H1 (cell line): Measurements from ENCODE around the gene CPED1. TPM values are rescaled to one million over a fixed set of nuclear protein-coding genes. Genes with fewer than 3 reads are reported as not detected.

Experiments
- CTCF ChIA-PET: fragments of 300-600 bp; sonication (Branson Sonifier 250); formaldehyde crosslinking; loops from one replicate; lab custom pipeline; 2021; ENCODE audit not compliant: partially characterized antibody; lab: Charles Lee
- POLR2A ChIA-PET: fragments of 300-600 bp; sonication (Branson Sonifier 250); formaldehyde crosslinking; loops from one replicate; lab custom pipeline; 2021; ENCODE audit warnings: inconsistent platforms; ENCODE audit not compliant: partially characterized antibody; lab: Charles Lee
- DNase-seq, 2 experiments: peaks; one replicate each; pipeline versions ENCODE4 v3.0.0 to v3.0.0-alpha.2; 2010 to 2022; ENCODE audit warnings: low spot score in 2 of 2, low read depth in 1 of 2, mixed read lengths in 1 of 2
- FAIRE-seq: peaks from 2 replicates; lab custom pipeline; 2011; peaks lifted over from hg19 to GRCh38; lab: Jason Lieb, UNC
- H2AFZ ChIP-seq: 2 replicates; pipeline ENCODE4 v1.8.1; 2012; ENCODE audit warnings: low read length, inconsistent platforms
- H2AK5ac ChIP-seq: 2 replicates; pipeline ENCODE4 v1.6.1; 2013; ENCODE audit warnings: low read depth, low read length
- H2BK120ac ChIP-seq: replicated peaks from 2 replicates; pipeline ENCODE3; 2013; ENCODE audit warnings: low read depth, low read length, inconsistent platforms
- H2BK12ac ChIP-seq: 2 replicates; pipeline ENCODE4 v1.6.1; 2013; ENCODE audit warnings: low read depth, low read length
- H2BK15ac ChIP-seq: 2 replicates; pipeline ENCODE4 v1.6.1; 2013; ENCODE audit warnings: low read length
- H2BK20ac ChIP-seq: 2 replicates; pipeline ENCODE4 v1.6.1; 2013; ENCODE audit warnings: low read length
- H2BK5ac ChIP-seq: 2 replicates; pipeline ENCODE4 v1.6.1; 2013; ENCODE audit warnings: low read depth, low read length
- H3K14ac ChIP-seq: 2 replicates; pipeline ENCODE4 v1.6.1; 2013; ENCODE audit warnings: inconsistent platforms; ENCODE audit not compliant: insufficient read length
- H3K18ac ChIP-seq: 2 replicates; pipeline ENCODE4 v1.6.1; 2013; ENCODE audit warnings: low read length; ENCODE audit errors: extremely low read depth
- H3K23ac ChIP-seq: 2 replicates; pipeline ENCODE4 v1.6.1; 2013; ENCODE audit warnings: inconsistent platforms; ENCODE audit not compliant: insufficient read length
- H3K23me2 ChIP-seq: 2 replicates; pipeline ENCODE4 v1.6.1; 2013; ENCODE audit warnings: low read depth, low read length
- H3K27ac ChIP-seq: 2 replicates; pipeline ENCODE4 v1.6.1; 2011; ENCODE audit warnings: low read depth, low read length, inconsistent platforms
- H3K27me3 ChIP-seq, 4 experiments: replicated peaks in 1 of 4; 1 replicate in 1 of 4; 2 replicates in 3 of 4; pipeline versions ENCODE4 v1.6.1 to v1.8.1; 2011 to 2013; ENCODE audit warnings: low read length in 3 of 4, mild to moderate bottlenecking in 3 of 4, inconsistent platforms in 2 of 4, mixed read lengths in 2 of 4, moderate library complexity in 1 of 4; ENCODE audit not compliant: control insufficient read depth in 3 of 4, insufficient read depth in 3 of 4; ENCODE audit errors: extremely low read depth in 1 of 4
- H3K36me3 ChIP-seq, 4 experiments: 2 replicates each; pipeline versions ENCODE4 v1.6.1 to v1.8.1; 2011 to 2013; ENCODE audit warnings: mild to moderate bottlenecking in 4 of 4, low read length in 3 of 4, moderate library complexity in 2 of 4, control low read depth in 1 of 4, inconsistent platforms in 1 of 4; ENCODE audit not compliant: insufficient read depth in 4 of 4, control insufficient read depth in 2 of 4
- H3K4ac ChIP-seq: replicated peaks from 2 replicates; pipeline ENCODE3; 2013; ENCODE audit warnings: low read length, low read depth, mixed read lengths, inconsistent platforms; ENCODE audit not compliant: insufficient read length
- H3K4me1 ChIP-seq, 4 experiments: replicated peaks in 1 of 4; 1 replicate in 1 of 4; 2 replicates in 3 of 4; pipeline versions ENCODE4 v1.6.1 to v1.8.1; 2011 to 2013; ENCODE audit warnings: low read length in 3 of 4, inconsistent platforms in 2 of 4, mixed read lengths in 1 of 4; ENCODE audit not compliant: insufficient read depth in 4 of 4, control insufficient read depth in 3 of 4
- H3K4me2 ChIP-seq, 2 experiments: 2 replicates each; pipeline versions ENCODE4 v1.6.1 to v1.8.1; 2011 to 2013; ENCODE audit warnings: low read depth in 2 of 2, low read length in 2 of 2, control low read depth in 1 of 2, inconsistent platforms in 1 of 2, mild to moderate bottlenecking in 1 of 2; ENCODE audit not compliant: insufficient read depth in 1 of 2
- H3K4me3 ChIP-seq, 4 experiments: fragments of 200-600, 300-600 bp in 1 of 4; sonication (generic), shearing (Covaris generic), sonication (Bioruptor Twin) in 1 of 4; 2 replicates each; pipeline versions ENCODE4 v1.5.1 to v1.8.1; 2011 to 2016; ENCODE audit warnings: low read length in 4 of 4, low read depth in 3 of 4, control low read depth in 2 of 4, inconsistent platforms in 2 of 4, mild to moderate bottlenecking in 2 of 4, mixed read lengths in 1 of 4, moderate library complexity in 1 of 4; ENCODE audit not compliant: insufficient read depth in 2 of 4; ENCODE audit errors: extremely low read depth in 1 of 4
- H3K56ac ChIP-seq: replicated peaks from 2 replicates; pipeline ENCODE3; 2013; ENCODE audit warnings: low read depth, mild to moderate bottlenecking, mixed read lengths, low read length, inconsistent platforms; ENCODE audit not compliant: insufficient read length
- H3K79me1 ChIP-seq: 2 replicates; pipeline ENCODE4 v1.6.1; 2013; ENCODE audit warnings: low read depth, low read length, control low read depth
- H3K79me2 ChIP-seq, 2 experiments: 2 replicates each; pipeline versions ENCODE4 v1.6.1 to v1.8.1; 2012 to 2013; ENCODE audit warnings: low read length in 2 of 2, mild to moderate bottlenecking in 2 of 2, inconsistent platforms in 1 of 2; ENCODE audit not compliant: insufficient read depth in 2 of 2, control insufficient read depth in 1 of 2
- H3K9ac ChIP-seq, 4 experiments: replicated peaks in 1 of 4; 1 replicate in 1 of 4; 2 replicates in 3 of 4; pipeline versions ENCODE4 v1.6.1 to v1.8.1; 2011 to 2013; ENCODE audit warnings: low read depth in 3 of 4, low read length in 3 of 4, control low read depth in 2 of 4, mild to moderate bottlenecking in 2 of 4, moderate library complexity in 2 of 4, inconsistent platforms in 1 of 4; ENCODE audit errors: extremely low read depth in 1 of 4
- H3K9me3 ChIP-seq, 2 experiments: 2 replicates each; pipeline versions ENCODE4 v1.6.1 to v1.8.1; 2012 to 2013; ENCODE audit warnings: mild to moderate bottlenecking in 2 of 2, moderate library complexity in 2 of 2, control low read depth in 1 of 2, inconsistent platforms in 1 of 2, low read depth in 1 of 2, low read length in 1 of 2, mixed read lengths in 1 of 2; ENCODE audit not compliant: insufficient read depth in 2 of 2
- H4K20me1 ChIP-seq, 2 experiments: replicated peaks in 1 of 2; 2 replicates each; pipeline versions ENCODE3 to v1.8.1; 2011 to 2013; ENCODE audit warnings: inconsistent platforms in 2 of 2, low read length in 2 of 2, mild to moderate bottlenecking in 1 of 2; ENCODE audit not compliant: insufficient read depth in 2 of 2, control insufficient read depth in 1 of 2
- H4K5ac ChIP-seq: 2 replicates; pipeline ENCODE4 v1.6.1; 2013; ENCODE audit warnings: low read length, low read depth, mixed read lengths, inconsistent platforms; ENCODE audit not compliant: insufficient read length
- H4K8ac ChIP-seq: 2 replicates; pipeline ENCODE4 v1.8.0; 2013; ENCODE audit warnings: mild to moderate bottlenecking, moderate library complexity, low read length, inconsistent platforms; ENCODE audit not compliant: insufficient read depth; ENCODE audit errors: extremely low read depth
- H4K91ac ChIP-seq: replicated peaks from 2 replicates; pipeline ENCODE3; 2013; ENCODE audit warnings: low read length, mixed read lengths, inconsistent platforms; ENCODE audit not compliant: insufficient read length
- ASH2L ChIP-seq: fragments of 200-600, 300-600 bp; sonication (generic); IDR thresholded peaks from one replicate; pipeline ENCODE4 v1.7.1; 2017; ENCODE audit warnings: low read length
- CTBP2 ChIP-seq: IDR thresholded peaks from 2 replicates; pipeline ENCODE4 v1.7.0; 2011; ENCODE audit warnings: borderline replicate concordance, mild to moderate bottlenecking, moderate library complexity, mixed read lengths, low read length; ENCODE audit not compliant: insufficient read depth, insufficient read length
- EP300 ChIP-seq, 2 experiments: IDR thresholded peaks; 1 replicate in 1 of 2; 2 replicates in 1 of 2; pipeline ENCODE4 v1.6.1; 2011 to 2012; ENCODE audit warnings: low read depth in 2 of 2, low read length in 2 of 2, mild to moderate bottlenecking in 2 of 2, borderline replicate concordance in 1 of 2, inconsistent platforms in 1 of 2, moderate library complexity in 1 of 2
- JUND ChIP-seq: IDR thresholded peaks from 2 replicates; pipeline ENCODE4 v1.6.1; 2011; ENCODE audit warnings: mild to moderate bottlenecking, improper control_type of control experiment, low read length
- KDM5A ChIP-seq: fragments of 200-600 bp; IDR thresholded peaks from 2 replicates; pipeline ENCODE4 v1.7.1; 2012; ENCODE audit warnings: mild to moderate bottlenecking, low read length, inconsistent platforms, mixed read lengths
- NRF1 ChIP-seq: IDR thresholded peaks from 2 replicates; pipeline ENCODE4 v1.6.1; 2011; ENCODE audit warnings: mild to moderate bottlenecking, low read depth, low read length, improper control_type of control experiment
- RAD21 ChIP-seq, 2 experiments: IDR thresholded peaks in 1 of 2; conservative IDR thresholded peaks in 1 of 2; 2 replicates each; pipeline ENCODE4 v1.6.1; 2011; ENCODE audit warnings: low read depth in 2 of 2, low read length in 2 of 2, improper control_type of control experiment in 1 of 2, inconsistent platforms in 1 of 2, mild to moderate bottlenecking in 1 of 2, moderate library complexity in 1 of 2
- RBBP5 ChIP-seq: IDR thresholded peaks from 2 replicates; pipeline ENCODE4 v1.7.1; 2012; ENCODE audit warnings: low read depth, mild to moderate bottlenecking, inconsistent platforms, low read length, moderate library complexity, borderline replicate concordance
- SIRT6 ChIP-seq: IDR thresholded peaks from one replicate; pipeline ENCODE4 v1.7.1; 2012; ENCODE audit warnings: low read length, inconsistent platforms
- TAF1 ChIP-seq: IDR thresholded peaks from 2 replicates; pipeline ENCODE4 v1.6.1; 2011; ENCODE audit warnings: mild to moderate bottlenecking, low read depth, low read length
- WGBS, 2 experiments: shearing (Covaris generic) in 1 of 2; methylation state at CpG; one replicate each; pipeline versions ENCODE4 v1.1.6 to v1.1.7; 2013 to 2015; ENCODE audit warnings: low lambda C conversion rate in 2 of 2, mixed read lengths in 2 of 2, inconsistent platforms in 1 of 2, low coverage in 1 of 2, missing lambda C conversion rate in 1 of 2; ENCODE audit not compliant: insufficient replicate concordance in 2 of 2, insufficient coverage in 1 of 2, insufficient read length in 1 of 2; ENCODE audit errors: extremely low coverage in 1 of 2, missing lambda C conversion rate in 1 of 2; 5-methylcytosine and 5-hydroxymethylcytosine counted together
- polyA plus RNA-seq, 7 experiments: library from polyadenylated mRNA; depleted of rRNA in 3 of 7; stranded (reverse) in 5 of 7; unstranded in 2 of 7; fragments of >200 nt in 5 of 7; fragments of 200-250 nt in 2 of 7; gene quantifications; 1 replicate in 5 of 7; 2 replicates in 1 of 7; 4 replicates in 1 of 7; pipeline versions ENCODE4 v1.2.1 to v1.2.3, GENCODE V29; 2011 to 2013; ENCODE audit warnings: missing spikeins in 2 of 7, mixed read lengths in 2 of 7
- total RNA-seq: library from RNA; stranded (reverse); fragmentation: NEBNext Ultra II Directional; extraction: Animal tissue kit (Norgen Biotek cat#: 25700); gene quantifications from 2 replicates; pipeline ENCODE4 v1.2.1, GENCODE V29; 2021
- TF ChIP-seq, protein P1 (sequence below): IDR thresholded peaks from 2 replicates; pipeline ENCODE4 v1.6.1; 2011; ENCODE audit warnings: low read depth, mild to moderate bottlenecking, low read length; ENCODE audit not compliant: insufficient read depth
- TF ChIP-seq, protein P2 (sequence below): IDR thresholded peaks from 2 replicates; pipeline ENCODE4 v1.6.1; 2012; ENCODE audit warnings: inconsistent platforms

The CPED1 gene
- total and polyA plus RNA-seq, 2 of the 8 experiments (the other 6 are each of a cell fraction or from before 2014, with no cell fraction given): 0.08 to 0.39 TPM

DNA sequence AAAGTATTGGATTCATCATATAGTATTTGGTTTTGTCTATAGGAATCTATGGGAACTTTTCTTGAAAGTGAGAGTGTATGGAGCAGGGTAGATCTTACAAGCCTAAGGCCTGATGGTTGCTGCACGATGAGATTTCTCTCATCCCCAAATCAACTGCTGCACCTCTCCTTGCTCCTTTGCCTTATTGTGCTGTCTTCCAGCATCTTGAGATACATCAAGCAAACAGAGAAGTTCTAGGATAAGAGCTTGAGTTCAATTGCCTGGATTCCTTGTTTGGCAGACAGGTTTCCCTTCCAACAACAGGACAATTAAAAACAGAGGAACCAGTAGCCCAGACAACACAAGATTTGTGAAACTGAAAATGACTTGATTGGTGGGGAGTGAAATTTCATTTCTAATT lies 56.6 kb downstream of the CPED1 start:
- no peaks in the 10 kb centered on the region for H4K20me1 ChIP-seq
- no peak overlapping the region for H3K18ac ChIP-seq
- no peak overlapping the region for H3K4ac ChIP-seq
- H3K23ac ChIP-seq: no peak overlapping the region
- POLR2A ChIA-PET: no interaction called here
- no peaks in the 10 kb centered on the region for H3K27me3 ChIP-seq
- 92% methylated on average over 1 of the region's 1 CpG; no CpG with 5 or more reads in 1 of the 2 experiments for WGBS, 2 experiments
- no peaks in the 10 kb centered on the region for H3K23me2 ChIP-seq
- FAIRE-seq (no peak), DNase-seq (no peak)
- H4K91ac ChIP-seq: no peak overlapping the region
- CTCF ChIA-PET: no interaction called here
- no peak overlapping the region for H3K4me2 ChIP-seq
- H3K36me3 ChIP-seq: no peaks in the 10 kb centered on the region
- no peak overlapping the region for H4K8ac ChIP-seq
- no peak overlapping the region for H4K5ac ChIP-seq
- no peak overlapping the region for H2BK12ac ChIP-seq
- H3K9ac ChIP-seq: no peak overlapping the region
- H3K27ac ChIP-seq: no peak overlapping the region
- no peak overlapping the region for H3K4me3 ChIP-seq
- no peak overlapping the region for H2BK5ac ChIP-seq
- H3K79me1 ChIP-seq: no peaks in the 10 kb centered on the region
- 0 out of 2 replicates have a peak overlapping the region, but pooled peaks have one; percentile 66 for H2AFZ ChIP-seq
- H3K56ac ChIP-seq: no peak overlapping the region
- no peak overlapping the region for H3K14ac ChIP-seq
- H2AK5ac ChIP-seq: no peak overlapping the region
- no peak overlapping the region for H2BK120ac ChIP-seq
- peaks cover 3 to 9% (median 4%) of the 10 kb centered on the region in 4 experiments; a peak in 2 of 7 replicates for H3K4me1 ChIP-seq
- no peaks in the 10 kb centered on the region for H3K9me3 ChIP-seq
- no peaks in the 10 kb centered on the region for H3K79me2 ChIP-seq
- H2BK20ac ChIP-seq: no peak overlapping the region
- no peak overlapping the region for H2BK15ac ChIP-seq
- TF ChIP-seq ASH2L (no peak), RBBP5 (no peak), EP300 (IDR thresholded peaks at IDR 0.05; ENCODE audit: borderline replicate concordance in 1 of 2, low read depth in 2 of 2, low read length in 2 of 2) (no peak), RAD21 (IDR thresholded peaks at IDR 0.05 in 1 of 2, conservative IDR thresholded peaks at IDR 0.05 in 1 of 2; ENCODE audit: low read depth in 2 of 2, low read length in 2 of 2) (no peak), TAF1 (no peak), SIRT6 (no peak), JUND (no peak), NRF1 (no peak), CTBP2 (no peak), KDM5A (no peak)
- TF ChIP-seq, protein P1, sequence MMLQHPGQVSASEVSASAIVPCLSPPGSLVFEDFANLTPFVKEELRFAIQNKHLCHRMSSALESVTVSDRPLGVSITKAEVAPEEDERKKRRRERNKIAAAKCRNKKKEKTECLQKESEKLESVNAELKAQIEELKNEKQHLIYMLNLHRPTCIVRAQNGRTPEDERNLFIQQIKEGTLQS: no peak
- TF ChIP-seq, protein P2, sequence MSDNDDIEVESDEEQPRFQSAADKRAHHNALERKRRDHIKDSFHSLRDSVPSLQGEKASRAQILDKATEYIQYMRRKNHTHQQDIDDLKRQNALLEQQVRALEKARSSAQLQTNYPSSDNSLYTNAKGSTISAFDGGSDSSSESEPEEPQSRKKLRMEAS: no peak
